ENCODE measurements around the gene GPR183.

Gene GPR183

GRCh38 chr13:99341969-99342722, 34.9 kb upstream of the GPR183 start:
- ChIA-PET POLR2A (no interaction called here), CTCF (interaction anchor here (1.7 to 2.7 kb wide), 3 partner anchors 10 to 95 kb away, joined by 8 to 12 read pairs (median 9); no protein-coding TSS in a partner anchor)
- no peak for TF ChIP-seq CTCF (IDR thresholded peaks at IDR 0.05; ENCODE audit: control extremely low read depth, extremely low read depth, low read depth, missing control alignments)
- DNase-seq (ENCODE audit: extremely low spot score): no peak

GRCh38 chr13:99340638-99341037, 33.4 kb upstream of the GPR183 start:
- no peak for DNase-seq (ENCODE audit: extremely low spot score)
- no peak for TF ChIP-seq CTCF (IDR thresholded peaks at IDR 0.05; ENCODE audit: control extremely low read depth, extremely low read depth, low read depth, missing control alignments)
- POLR2A ChIA-PET: no interaction called here
- CTCF ChIA-PET: interaction anchor here (1.0 to 2.7 kb wide), 5 partner anchors 10 to 96 kb away, joined by 3 to 12 read pairs (median 8); no protein-coding TSS in a partner anchor

- CTCF ChIA-PET: interaction anchor here (1.0 to 2.7 kb wide), 5 partner anchors 9 to 97 kb away, joined by 3 to 12 read pairs (median 4); no protein-coding TSS in a partner anchor
- TF ChIP-seq CTCF (IDR thresholded peaks at IDR 0.05; ENCODE audit: control extremely low read depth, extremely low read depth, low read depth, missing control alignments): no peak
- POLR2A ChIA-PET: no interaction called here
- DNase-seq (ENCODE audit: extremely low spot score): no peak
These were observed 32.7 kb upstream of the GPR183 start for GRCh38 chr13:99339736-99340397.

- no peak for DNase-seq (ENCODE audit: extremely low spot score)
- ChIA-PET CTCF (interaction anchor here (1.0 to 2.7 kb wide), 9 partner anchors 9 to 69 kb away, joined by 3 to 12 read pairs (median 3); no protein-coding TSS in a partner anchor), POLR2A (no interaction called here)
- TF ChIP-seq CTCF (IDR thresholded peaks at IDR 0.05; ENCODE audit: control extremely low read depth, extremely low read depth, low read depth, missing control alignments): no peak
These were observed 32.1 kb upstream of the GPR183 start for GRCh38 chr13:99339230-99339721.

- DNase-seq (ENCODE audit: extremely low spot score): no peak
- TF ChIP-seq CTCF (IDR thresholded peaks at IDR 0.05; ENCODE audit: control extremely low read depth, extremely low read depth, low read depth, missing control alignments): no peak
- POLR2A ChIA-PET: no interaction called here
- CTCF ChIA-PET: interaction anchor here (0.7 to 2.6 kb wide), 10 partner anchors 10 to 70 kb away, joined by 3 to 8 read pairs (median 4); no protein-coding TSS in a partner anchor
These were observed 28.4 kb upstream of the GPR183 start for GRCh38 chr13:99335603-99336002.

GRCh38 chr13:99335087-99335486, 27.9 kb upstream of the GPR183 start:
- CTCF ChIA-PET: interaction anchor here (1.0 to 2.6 kb wide), 11 partner anchors 11 to 102 kb away, joined by 3 to 8 read pairs (median 4); no protein-coding TSS in a partner anchor
- no peak for TF ChIP-seq CTCF (IDR thresholded peaks at IDR 0.05; ENCODE audit: control extremely low read depth, extremely low read depth, low read depth, missing control alignments)
- POLR2A ChIA-PET: interaction anchor here (0.7 kb wide), 1 partner anchor 10 kb away, joined by 3 read pairs; no protein-coding TSS in a partner anchor
- no peak for DNase-seq (ENCODE audit: extremely low spot score)
